SU-DHL-6 (cell line): ENCODE measurements around the gene FAM3D.

ENCODE experiments used
- CTCF ChIP-seq: fragments of 200-600 bp; sonication (generic); IDR thresholded peaks from one replicate; pipeline ENCODE4 v1.5.1; 2017; ENCODE audit warnings: antibody characterized with exemption, mild to moderate bottlenecking, low read length, moderate library complexity; ENCODE audit not compliant: insufficient read depth, poor library complexity, severe bottlenecking
- EZH2phosphoT487 ChIP-seq: fragments of 200-600 bp; sonication (generic), shearing (Covaris generic); conservative IDR thresholded peaks from 2 replicates; pipeline ENCODE4 v1.6.1; 2018; ENCODE audit warnings: mild to moderate bottlenecking, antibody characterized with exemption, low read length, moderate library complexity, mixed read lengths

- TF ChIP-seq CTCF (no peak), EZH2phosphoT487 (no peak)
Measured at GRCh38 chr3:58622436-58622835, 44.1 kb downstream of the FAM3D start.
